Lung (tissue), 12 donors: Measurements from ENCODE around the gene SULT2B1. TPM values are rescaled to one million over a fixed set of nuclear protein-coding genes. Genes with fewer than 3 reads are reported as not detected.

Experiments used
- ATAC-seq: fragments of 200-7000 bp; cut with Tn5 transposase; one replicate; pipeline ENCODE4 v1.9.1; 2020; ENCODE audit warnings: moderate number of reproducible peaks; ENCODE audit not compliant: insufficient read depth, low FRiP score
- DNase-seq, 3 donors: peaks; one replicate each; pipeline ENCODE4 v3.0.0-alpha.2; 2013 to 2017
- H3K27ac ChIP-seq, 2 donors: one replicate each; pipeline ENCODE4 v1.5.1; 2013; ENCODE audit warnings: mild to moderate bottlenecking in 2 of 2, moderate library complexity in 2 of 2, control low read depth in 1 of 2, inconsistent platforms in 1 of 2, low read depth in 1 of 2, low read length in 1 of 2
- H3K27me3 ChIP-seq, 3 donors: one replicate each; pipeline ENCODE4 v1.5.1; 2013; ENCODE audit warnings: low read length in 2 of 3; ENCODE audit not compliant: control insufficient read depth in 3 of 3, insufficient read depth in 3 of 3
- H3K36me3 ChIP-seq, 4 donors: one replicate each; pipeline ENCODE4 v1.5.1; 2013; ENCODE audit warnings: low read length in 4 of 4, mild to moderate bottlenecking in 1 of 4, moderate library complexity in 1 of 4; ENCODE audit not compliant: control insufficient read depth in 4 of 4, insufficient read depth in 4 of 4
- H3K4me1 ChIP-seq, 5 donors: one replicate each; pipeline ENCODE4 v1.5.1; 2013; ENCODE audit warnings: low read length in 5 of 5, mild to moderate bottlenecking in 2 of 5, moderate library complexity in 1 of 5; ENCODE audit not compliant: control insufficient read depth in 5 of 5, insufficient read depth in 5 of 5
- H3K4me3 ChIP-seq: one replicate; pipeline ENCODE4 v1.5.1; 2013; ENCODE audit warnings: mild to moderate bottlenecking, control low read depth, moderate library complexity
- H3K9ac ChIP-seq, 2 donors: one replicate each; pipeline ENCODE4 v1.5.1; 2013; ENCODE audit warnings: low read length in 2 of 2, control low read depth in 1 of 2; ENCODE audit not compliant: insufficient read depth in 1 of 2
- H3K9me3 ChIP-seq, 4 donors: one replicate each; pipeline ENCODE4 v1.5.1; 2013; ENCODE audit warnings: low read length in 3 of 4, mild to moderate bottlenecking in 1 of 4, moderate library complexity in 1 of 4; ENCODE audit not compliant: control insufficient read depth in 4 of 4, insufficient read depth in 3 of 4
- WGBS, 2 donors: extraction: QIAGEN DNeasy Blood & Tissue Kit; methylation state at CpG; one replicate each; pipeline ENCODE4 v1.1.7; 2013; 5-methylcytosine and 5-hydroxymethylcytosine counted together
- polyA plus RNA-seq, 2 donors: library from polyadenylated mRNA; stranded (reverse); fragments of 200-250 nt; gene quantifications; one replicate each; pipeline ENCODE4 v1.2.1, GENCODE V29; 2013
- total RNA-seq, 2 donors: library from RNA; depleted of rRNA in 1 of 2; stranded (reverse); fragments of >200 nt in 1 of 2; gene quantifications; one replicate each; pipeline ENCODE4 v1.2.1, GENCODE V29; 2014 to 2021
- TF ChIP-seq, protein P1 (sequence below): IDR thresholded peaks from 2 replicates; pipeline ENCODE4 v1.5.1; 2012; ENCODE audit warnings: mild to moderate bottlenecking; ENCODE audit errors: control extremely low read depth, extremely low read depth
- donor health status: control.
- donor health status: control.
- donor health status: Bipolar disorder and iron deficiency.
- donor health status: healthy.
- donor health status: DM: yes; HTN: yes; CAD: no.

The SULT2B1 gene
- total and polyA plus RNA-seq, 4 donors, result 1.2 to 22.9 (median 10.7) TPM

- TF ChIP-seq, protein P1, sequence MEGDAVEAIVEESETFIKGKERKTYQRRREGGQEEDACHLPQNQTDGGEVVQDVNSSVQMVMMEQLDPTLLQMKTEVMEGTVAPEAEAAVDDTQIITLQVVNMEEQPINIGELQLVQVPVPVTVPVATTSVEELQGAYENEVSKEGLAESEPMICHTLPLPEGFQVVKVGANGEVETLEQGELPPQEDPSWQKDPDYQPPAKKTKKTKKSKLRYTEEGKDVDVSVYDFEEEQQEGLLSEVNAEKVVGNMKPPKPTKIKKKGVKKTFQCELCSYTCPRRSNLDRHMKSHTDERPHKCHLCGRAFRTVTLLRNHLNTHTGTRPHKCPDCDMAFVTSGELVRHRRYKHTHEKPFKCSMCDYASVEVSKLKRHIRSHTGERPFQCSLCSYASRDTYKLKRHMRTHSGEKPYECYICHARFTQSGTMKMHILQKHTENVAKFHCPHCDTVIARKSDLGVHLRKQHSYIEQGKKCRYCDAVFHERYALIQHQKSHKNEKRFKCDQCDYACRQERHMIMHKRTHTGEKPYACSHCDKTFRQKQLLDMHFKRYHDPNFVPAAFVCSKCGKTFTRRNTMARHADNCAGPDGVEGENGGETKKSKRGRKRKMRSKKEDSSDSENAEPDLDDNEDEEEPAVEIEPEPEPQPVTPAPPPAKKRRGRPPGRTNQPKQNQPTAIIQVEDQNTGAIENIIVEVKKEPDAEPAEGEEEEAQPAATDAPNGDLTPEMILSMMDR, result no peak
- DNase-seq (no peak), ATAC-seq (no peak)
- 85 to 100% methylated on average over 1 of the region's 1 CpG for WGBS, 2 donors
- H3K27ac ChIP-seq, result no peak overlapping the region
- H3K9ac ChIP-seq, result no peak overlapping the region
- no peaks in the 10 kb centered on the region for H3K36me3 ChIP-seq
- no peaks in the 10 kb centered on the region for H3K27me3 ChIP-seq
- no peaks in the 10 kb centered on the region for H3K9me3 ChIP-seq
- no peak overlapping the region for H3K4me3 ChIP-seq
- peaks cover 0 to 4% (median 0%) of the 10 kb centered on the region in 5 donors for H3K4me1 ChIP-seq
Observed at GRCh38 chr19:48548253-48548911, 3.6 kb upstream of the SULT2B1 start.

GRCh38 chr19:48549380-48549779 is 2.6 kb upstream of the SULT2B1 start:
- no peak overlapping the region for H3K27ac ChIP-seq
- no peak for ATAC-seq
- no peak overlapping the region for H3K9ac ChIP-seq
- H3K27me3 ChIP-seq, result no peaks in the 10 kb centered on the region
- H3K9me3 ChIP-seq, result no peaks in the 10 kb centered on the region
- 55 to 63% methylated on average over 5 of the region's 5 CpGs for WGBS, 2 donors
- H3K4me1 ChIP-seq, result peaks cover 0 to 6% (median 0%) of the 10 kb centered on the region in 5 donors
- no peak for DNase-seq
- TF ChIP-seq, protein P1, result no peak
- no peaks in the 10 kb centered on the region for H3K36me3 ChIP-seq
- no peak overlapping the region for H3K4me3 ChIP-seq

- Histone ChIP-seq H3K4me3 (no peak overlapping the region), H3K27me3 (no peaks in the 10 kb centered on the region), H3K4me1 (peaks cover 0 to 6% (median 0%) of the 10 kb centered on the region in 5 donors), H3K27ac (no peak overlapping the region), H3K9me3 (peaks cover 0 to 3% (median 0%) of the 10 kb centered on the region in 4 donors), H3K9ac (no peak overlapping the region), H3K36me3 (no peaks in the 10 kb centered on the region)
- TF ChIP-seq, protein P1, result no peak
- DNase-seq (no peak), ATAC-seq (no peak)
- WGBS, 2 donors, result 77 to 82% methylated on average over 19 of the region's 19 CpGs
Observed at GRCh38 chr19:48552406-48553322, 692 bp downstream of the SULT2B1 start.
